Measurements from ENCODE around the gene HOXA11. TPM values are rescaled to one million over a fixed set of nuclear protein-coding genes. Genes with fewer than 3 reads are reported as not detected.

HOXA11 gene
- total RNA-seq, 1 experiment from 2014 or later = not detected

DNA sequence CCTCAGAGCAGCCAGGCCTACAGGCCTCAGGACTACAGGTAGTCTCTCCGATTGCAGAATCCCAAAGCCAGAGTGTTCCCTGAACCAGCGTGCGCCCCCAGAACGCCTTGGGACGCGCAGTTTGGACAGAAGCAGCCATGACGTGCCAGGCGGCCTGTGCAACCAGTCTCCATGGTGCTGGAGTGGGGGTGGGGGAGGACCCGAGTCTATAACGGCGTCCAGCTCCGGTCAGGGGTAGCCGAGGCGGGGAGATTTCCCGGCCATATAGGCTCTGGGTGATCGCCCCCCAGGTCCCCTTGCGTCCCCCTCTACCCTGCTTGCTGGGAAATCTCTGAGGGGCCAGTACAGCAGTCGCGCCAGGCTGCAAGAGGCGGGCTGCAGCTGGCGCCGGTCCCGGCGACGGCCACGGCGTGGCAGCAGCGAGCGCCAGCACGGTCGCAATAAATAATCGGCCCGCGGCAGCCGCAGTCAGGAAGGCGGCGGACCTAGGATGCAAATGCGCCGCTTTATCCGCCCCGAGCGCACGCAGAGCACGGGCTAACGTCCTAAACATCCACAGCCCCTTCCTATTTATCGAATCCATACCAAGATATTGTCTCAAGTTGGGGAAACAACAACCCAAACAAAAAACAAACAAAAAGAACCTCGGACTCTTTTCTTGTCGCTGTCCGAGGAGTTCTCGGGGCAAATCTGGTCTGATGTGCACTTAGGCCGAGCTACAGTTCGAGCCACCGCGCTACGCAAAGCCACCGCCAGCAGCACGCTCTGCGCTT is 34.3 kb downstream of the HOXA11 start:
- DNase-seq = peak; percentile 94
- peak overlapping the region; percentile 52 for H3K27ac ChIP-seq (ENCODE audit: low read length)
- H3K4me1 ChIP-seq (ENCODE audit: low read length) = peaks cover 47% of the 10 kb centered on the region
- no peaks in the 10 kb centered on the region for H3K9me2 ChIP-seq (replicated peaks; ENCODE audit: insufficient read depth, low read length)
- H4K20me1 ChIP-seq (ENCODE audit: insufficient read depth, low read depth, low read length) = no peaks in the 10 kb centered on the region
- H3K4me2 ChIP-seq (ENCODE audit: low read depth, low read length, poor library complexity, severe bottlenecking) = peak overlapping the region; percentile 88
- H3K27me3 ChIP-seq (ENCODE audit: low read length) = no peaks in the 10 kb centered on the region
- H3K9me3 ChIP-seq (ENCODE audit: low read length) = no peaks in the 10 kb centered on the region
- peaks cover 37% of the 10 kb centered on the region for H3K79me2 ChIP-seq (ENCODE audit: low read length)
- H2AFZ ChIP-seq (ENCODE audit: low read length) = peak overlapping the region; percentile 96
- H3K9ac ChIP-seq (ENCODE audit: low read length) = peak overlapping the region; percentile 84
- peaks cover 6% of the 10 kb centered on the region; the same call in 1 of the 2 replicates for H3K36me3 ChIP-seq (ENCODE audit: insufficient read depth, low read length)
- peak overlapping the region; percentile 84 for H3K4me3 ChIP-seq (ENCODE audit: low read length)

DNA sequence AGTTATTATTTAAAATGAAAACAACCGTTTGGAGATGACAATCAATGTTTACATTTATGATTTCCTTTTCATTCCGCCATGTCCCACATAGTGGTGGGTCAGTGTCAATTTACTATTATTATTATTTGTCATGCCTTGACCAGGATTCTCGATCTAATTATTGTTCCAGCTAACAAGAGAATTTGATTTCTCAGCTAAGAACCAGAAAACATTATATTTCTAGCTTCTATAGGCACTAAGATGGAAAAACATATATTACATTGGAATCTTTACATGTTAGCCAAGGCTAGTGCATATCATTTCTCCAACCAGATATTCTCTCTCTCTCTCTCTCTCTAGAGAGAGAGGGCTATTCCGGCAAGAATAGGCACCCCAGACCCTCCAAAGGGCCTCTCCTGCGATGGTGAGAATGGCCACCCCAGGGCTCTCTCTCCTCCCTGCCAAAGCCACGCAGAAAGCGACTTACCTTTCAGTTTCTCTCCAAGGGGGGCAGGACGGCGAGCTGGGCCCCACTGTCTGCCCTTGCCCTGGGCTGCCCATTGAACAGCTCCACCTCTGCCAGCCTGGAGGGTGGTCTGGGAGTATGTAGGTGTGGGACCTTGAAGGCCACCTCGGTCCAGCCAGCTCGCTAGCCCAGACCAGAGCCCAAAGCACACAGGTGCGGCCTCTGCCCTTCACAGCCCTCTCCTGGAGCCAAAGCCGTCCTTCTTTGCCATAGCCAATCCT is 35.0 kb downstream of the HOXA11 start:
- Histone ChIP-seq H3K27ac (ENCODE audit: low read length) (0 out of 2 replicates have a peak overlapping the region, but pooled peaks have one; percentile 16), H3K27me3 (ENCODE audit: low read length) (no peaks in the 10 kb centered on the region), H3K4me2 (ENCODE audit: low read depth, low read length, poor library complexity, severe bottlenecking) (peak overlapping the region; percentile 88), H3K4me3 (ENCODE audit: low read length) (peak overlapping the region; percentile 84), H3K79me2 (ENCODE audit: low read length) (peaks cover 37% of the 10 kb centered on the region), H3K9me3 (ENCODE audit: low read length) (no peaks in the 10 kb centered on the region), H3K36me3 (ENCODE audit: insufficient read depth, low read length) (peaks cover 7% of the 10 kb centered on the region; the same call in 1 of the 2 replicates), H4K20me1 (ENCODE audit: insufficient read depth, low read depth, low read length) (no peaks in the 10 kb centered on the region), H2AFZ (ENCODE audit: low read length) (peak overlapping the region; percentile 91), H3K9ac (ENCODE audit: low read length) (peak overlapping the region; percentile 84), H3K9me2 (replicated peaks; ENCODE audit: insufficient read depth, low read length) (no peaks in the 10 kb centered on the region), H3K4me1 (ENCODE audit: low read length) (peaks cover 39% of the 10 kb centered on the region)
- peak; percentile 69 for DNase-seq

DNA sequence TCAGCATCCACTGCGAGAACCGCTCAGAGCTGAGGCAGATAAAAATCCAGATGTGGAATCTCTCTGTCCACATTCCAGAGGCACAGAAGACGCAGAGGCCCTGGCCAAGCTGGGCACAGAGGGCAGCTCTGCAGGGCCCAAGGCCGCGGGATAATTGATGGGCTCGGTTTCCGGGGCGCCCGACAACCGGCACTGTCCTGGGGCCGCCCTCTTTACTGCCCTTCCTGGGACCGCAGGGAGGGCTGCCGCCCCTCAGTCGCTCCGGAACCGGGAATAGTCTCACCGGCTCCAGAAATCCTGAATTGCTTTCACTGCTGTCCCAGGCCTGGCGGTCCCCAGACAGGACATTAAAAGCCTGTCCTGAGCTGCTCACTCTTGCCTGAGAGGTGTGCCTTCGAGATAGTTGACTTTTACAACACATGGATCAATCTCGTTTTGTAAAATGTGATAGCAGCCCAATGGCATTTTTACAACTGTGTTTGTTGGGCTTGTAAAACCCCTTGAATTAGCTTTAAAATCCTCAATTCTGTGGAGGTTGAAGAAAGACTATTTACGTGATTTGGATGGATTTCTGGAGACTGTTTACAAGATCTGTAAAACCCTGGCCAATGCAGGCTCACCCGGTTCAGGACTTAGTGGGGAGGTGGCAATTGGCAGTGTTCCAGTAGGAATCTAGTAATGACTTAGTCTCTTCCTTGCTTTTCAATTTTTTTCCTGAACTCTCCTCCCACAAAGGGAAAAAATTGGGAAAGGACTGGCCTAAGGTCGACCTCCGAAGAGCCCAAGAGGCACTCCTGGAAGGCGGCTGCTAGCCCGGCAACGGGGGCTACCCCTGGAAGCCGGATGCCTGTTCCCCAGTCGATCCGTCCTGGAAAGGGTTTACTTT is 36.0 kb downstream of the HOXA11 start:
- H3K36me3 ChIP-seq (ENCODE audit: insufficient read depth, low read length) = peaks cover 9% of the 10 kb centered on the region; the same call in 1 of the 2 replicates
- H2AFZ ChIP-seq (ENCODE audit: low read length) = no peak overlapping the region
- no peaks in the 10 kb centered on the region for H3K27me3 ChIP-seq (ENCODE audit: low read length)
- peak overlapping the region; percentile 84 for H3K4me3 ChIP-seq (ENCODE audit: low read length)
- DNase-seq = no peak
- H3K9ac ChIP-seq (ENCODE audit: low read length) = peak overlapping the region; percentile 84
- peak overlapping the region; percentile 88 for H3K4me2 ChIP-seq (ENCODE audit: low read depth, low read length, poor library complexity, severe bottlenecking)
- no peaks in the 10 kb centered on the region for H4K20me1 ChIP-seq (ENCODE audit: insufficient read depth, low read depth, low read length)
- no peaks in the 10 kb centered on the region for H3K9me2 ChIP-seq (replicated peaks; ENCODE audit: insufficient read depth, low read length)
- H3K9me3 ChIP-seq (ENCODE audit: low read length) = no peaks in the 10 kb centered on the region
- peaks cover 31% of the 10 kb centered on the region for H3K4me1 ChIP-seq (ENCODE audit: low read length)
- no peak overlapping the region for H3K27ac ChIP-seq (ENCODE audit: low read length)
- peaks cover 37% of the 10 kb centered on the region for H3K79me2 ChIP-seq (ENCODE audit: low read length)

DNA sequence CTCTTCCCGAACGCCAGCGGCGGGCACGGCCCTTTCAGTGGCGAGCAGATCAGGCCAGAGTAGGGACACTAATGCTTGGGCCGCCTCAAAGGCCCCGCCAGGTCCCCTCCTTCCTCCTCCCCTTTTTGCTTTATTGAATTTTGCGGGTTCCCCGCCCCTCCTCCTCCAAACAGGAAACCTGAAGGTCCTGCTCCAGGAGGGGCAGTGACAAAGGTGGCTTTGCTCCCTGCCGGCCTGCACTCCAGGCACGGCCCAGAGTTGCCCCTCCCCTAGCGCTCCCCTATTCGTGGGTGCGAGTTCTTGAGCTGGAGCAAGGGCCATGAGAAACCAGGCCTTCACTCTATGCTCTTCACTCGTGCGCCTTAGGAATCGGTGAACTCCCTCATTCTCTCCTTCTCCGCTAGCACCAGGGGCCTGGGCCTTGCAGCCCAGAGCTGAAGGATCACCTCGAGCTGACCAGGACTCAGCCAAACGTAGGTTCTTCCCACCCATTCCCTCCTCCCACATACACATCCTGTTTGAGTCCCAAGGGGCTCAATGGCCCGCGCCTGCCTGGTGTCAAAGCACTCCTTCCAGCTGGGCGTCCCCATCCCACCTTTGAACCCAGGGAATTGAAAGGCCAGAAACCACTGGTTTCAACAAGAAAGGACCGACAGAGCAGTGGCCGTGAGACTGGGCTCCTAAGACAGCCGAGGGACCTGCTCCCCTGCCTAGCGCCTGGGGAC is 36.8 kb downstream of the HOXA11 start:
- H3K4me3 ChIP-seq (ENCODE audit: low read length) = peak overlapping the region; percentile 84; the same call in 1 of the 2 replicates
- H3K4me2 ChIP-seq (ENCODE audit: low read depth, low read length, poor library complexity, severe bottlenecking) = peak overlapping the region; percentile 88
- DNase-seq = no peak
- H3K27ac ChIP-seq (ENCODE audit: low read length) = no peak overlapping the region
- H3K27me3 ChIP-seq (ENCODE audit: low read length) = no peaks in the 10 kb centered on the region
- no peaks in the 10 kb centered on the region for H4K20me1 ChIP-seq (ENCODE audit: insufficient read depth, low read depth, low read length)
- peaks cover 31% of the 10 kb centered on the region for H3K4me1 ChIP-seq (ENCODE audit: low read length)
- H3K79me2 ChIP-seq (ENCODE audit: low read length) = peaks cover 37% of the 10 kb centered on the region
- H3K36me3 ChIP-seq (ENCODE audit: insufficient read depth, low read length) = peaks cover 11% of the 10 kb centered on the region; the same call in 1 of the 2 replicates
- peak overlapping the region; percentile 84 for H3K9ac ChIP-seq (ENCODE audit: low read length)
- H3K9me2 ChIP-seq (replicated peaks; ENCODE audit: insufficient read depth, low read length) = no peaks in the 10 kb centered on the region
- H2AFZ ChIP-seq (ENCODE audit: low read length) = no peak overlapping the region
- H3K9me3 ChIP-seq (ENCODE audit: low read length) = no peaks in the 10 kb centered on the region

DNA sequence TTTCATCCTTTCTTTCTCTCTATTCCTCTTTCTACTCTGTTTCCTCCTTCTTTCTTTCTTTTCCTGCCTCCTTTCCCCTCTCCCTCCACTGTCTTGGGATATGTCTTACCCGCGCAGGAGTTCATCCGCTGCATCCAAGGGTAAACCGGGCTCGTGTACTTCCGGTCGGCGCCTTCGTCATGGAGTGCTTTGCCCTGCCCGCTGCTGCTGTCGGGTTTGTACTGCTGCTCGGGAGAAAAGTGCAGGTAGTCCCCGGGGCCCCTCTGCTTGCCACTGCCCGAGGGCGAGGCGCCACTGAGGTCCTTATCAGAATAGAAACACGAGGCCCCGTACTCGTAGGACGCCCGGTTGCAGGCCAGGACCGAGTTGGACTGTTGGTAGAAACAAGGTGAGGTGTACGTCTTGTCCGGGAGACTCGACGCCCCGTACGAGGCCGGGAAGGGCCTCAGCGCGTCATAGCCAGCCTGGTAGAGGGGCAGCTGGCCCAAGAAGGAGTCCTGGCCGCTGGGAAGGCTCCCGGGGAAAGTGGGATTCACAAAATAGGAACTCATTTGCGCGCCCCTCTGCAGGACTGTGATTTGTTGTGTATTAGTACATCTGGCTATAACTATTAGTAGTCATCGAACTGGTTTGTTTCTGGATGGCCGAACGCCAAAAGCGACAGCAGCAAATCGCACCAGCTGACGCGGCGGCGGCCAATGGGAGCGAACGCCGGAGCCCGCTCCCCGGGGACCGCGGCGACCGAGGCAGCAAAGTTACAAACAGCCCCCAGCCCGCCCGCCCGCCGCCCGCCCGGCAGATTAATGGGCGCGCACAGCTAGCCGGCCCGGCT is 37.6 kb downstream of the HOXA11 start, which contains the start of gene HOXA6:
Gene HOXA6, minus strand, starts transcription at position 576 of the 832 bp plus-strand sequence. Its CDS starts 25 bp downstream, at position 551.
- Histone ChIP-seq H3K27me3 (ENCODE audit: low read length) (no peaks in the 10 kb centered on the region), H3K4me3 (ENCODE audit: low read length) (peak within 1 kb of the TSS; percentile 84; the same call in 1 of the 2 replicates), H2AFZ (ENCODE audit: low read length) (no peak within 1 kb of the TSS), H3K27ac (ENCODE audit: low read length) (no peak within 1 kb of the TSS), H3K79me2 (ENCODE audit: low read length) (peaks cover 37% of the 10 kb centered on the region), H3K9ac (ENCODE audit: low read length) (peak within 1 kb of the TSS; percentile 84), H3K9me3 (ENCODE audit: low read length) (no peaks in the 10 kb centered on the region), H3K36me3 (ENCODE audit: insufficient read depth, low read length) (peaks cover 11% of the 10 kb centered on the region; the same call in 1 of the 2 replicates), H3K4me2 (ENCODE audit: low read depth, low read length, poor library complexity, severe bottlenecking) (peak within 1 kb of the TSS; percentile 88), H4K20me1 (ENCODE audit: insufficient read depth, low read depth, low read length) (no peaks in the 10 kb centered on the region), H3K4me1 (ENCODE audit: low read length) (peaks cover 31% of the 10 kb centered on the region), H3K9me2 (replicated peaks; ENCODE audit: insufficient read depth, low read length) (no peaks in the 10 kb centered on the region)
- DNase-seq = no peak

DNA sequence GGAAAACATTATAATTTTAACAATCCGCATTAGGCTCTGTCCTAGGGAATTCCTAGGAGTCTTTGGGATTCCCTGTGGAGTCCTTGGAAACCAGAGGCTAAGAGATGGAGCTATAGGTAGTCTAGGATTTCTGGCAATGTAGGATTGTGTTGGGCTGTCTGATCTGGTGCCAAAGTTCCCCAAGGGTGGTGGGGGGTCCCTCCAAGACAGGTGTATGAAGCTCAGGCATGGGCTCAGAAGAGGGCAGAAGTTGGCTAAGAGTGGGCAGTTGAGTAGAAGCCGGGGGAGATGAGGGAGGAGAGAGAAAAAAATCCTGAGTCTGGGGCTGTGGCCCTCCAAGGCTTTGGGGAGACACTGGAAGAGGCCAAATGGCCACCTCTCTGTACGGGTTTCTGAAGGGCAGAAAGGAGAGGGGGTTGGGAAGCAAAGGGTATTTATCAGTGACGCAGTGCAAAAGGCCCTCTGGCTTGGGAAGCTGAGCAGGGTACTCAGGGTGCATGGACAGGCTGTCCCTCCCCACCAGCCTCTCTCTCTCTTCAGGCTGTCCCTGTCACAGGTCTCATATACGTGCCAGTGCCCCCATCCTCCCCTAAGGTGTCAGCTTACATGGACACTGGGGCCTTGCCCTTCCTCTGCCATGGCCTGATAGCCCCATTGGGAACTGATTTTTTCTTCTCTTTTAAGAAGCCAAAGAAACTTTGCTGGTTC is 38.4 kb downstream of the HOXA11 start:
- no peak for DNase-seq
- Histone ChIP-seq H3K9me3 (ENCODE audit: low read length) (no peaks in the 10 kb centered on the region), H3K36me3 (ENCODE audit: insufficient read depth, low read length) (peaks cover 11% of the 10 kb centered on the region; the same call in 1 of the 2 replicates), H3K4me1 (ENCODE audit: low read length) (peaks cover 24% of the 10 kb centered on the region), H3K4me3 (ENCODE audit: low read length) (no peak overlapping the region), H3K27me3 (ENCODE audit: low read length) (no peaks in the 10 kb centered on the region), H3K79me2 (ENCODE audit: low read length) (peaks cover 37% of the 10 kb centered on the region), H4K20me1 (ENCODE audit: insufficient read depth, low read depth, low read length) (no peaks in the 10 kb centered on the region), H3K27ac (ENCODE audit: low read length) (no peak overlapping the region), H3K9ac (ENCODE audit: low read length) (no peak overlapping the region), H2AFZ (ENCODE audit: low read length) (no peak overlapping the region), H3K4me2 (ENCODE audit: low read depth, low read length, poor library complexity, severe bottlenecking) (no peak overlapping the region), H3K9me2 (replicated peaks; ENCODE audit: insufficient read depth, low read length) (no peaks in the 10 kb centered on the region)
